KMS-11 (cell line): ENCODE results near the gene CCL25.

Experiments
- H2AFZ ChIP-seq: fragments of 200-600 bp; sonication (generic); 2 replicates; pipeline ENCODE4 v1.6.1; 2016; ENCODE audit warnings: antibody characterized with exemption, mixed run types, low read depth
- H3K27ac ChIP-seq: fragments of 200-600 bp; sonication (generic); 2 replicates; pipeline ENCODE4 v1.6.1; 2016; ENCODE audit warnings: mild to moderate bottlenecking, mixed run types
- H3K27me3 ChIP-seq: fragments of 200-600 bp; sonication (generic); 2 replicates; pipeline ENCODE4 v1.6.1; 2017; ENCODE audit warnings: mild to moderate bottlenecking, low read depth, mixed run types, moderate library complexity; ENCODE audit not compliant: insufficient read depth
- H3K36me3 ChIP-seq: fragments of 200-600 bp; sonication (generic); 2 replicates; pipeline ENCODE4 v1.6.1; 2017; ENCODE audit warnings: mild to moderate bottlenecking, mixed run types; ENCODE audit not compliant: insufficient read depth
- H3K4me1 ChIP-seq: fragments of 200-600 bp; sonication (generic); 2 replicates; pipeline ENCODE4 v1.6.1; 2016; ENCODE audit warnings: mild to moderate bottlenecking, low read depth, mixed run types; ENCODE audit not compliant: poor library complexity, severe bottlenecking
- H3K4me2 ChIP-seq: fragments of 200-600 bp; sonication (generic); 2 replicates; pipeline ENCODE4 v1.7.0; 2016; ENCODE audit warnings: mild to moderate bottlenecking, mixed run types
- H3K4me3 ChIP-seq: fragments of 200-600 bp; sonication (generic); IDR thresholded peaks from 2 replicates; pipeline ENCODE4 v1.6.1; 2017; ENCODE audit warnings: low read depth, low read length, mixed read lengths; ENCODE audit not compliant: insufficient read depth
- H3K79me2 ChIP-seq: fragments of 200-600 bp; sonication (generic); 2 replicates; pipeline ENCODE4 v1.6.1; 2016; ENCODE audit warnings: low read depth, mixed run types; ENCODE audit not compliant: insufficient read depth
- H3K9ac ChIP-seq: fragments of 200-600 bp; sonication (generic); 2 replicates; pipeline ENCODE4 v1.6.1; 2016; ENCODE audit warnings: mild to moderate bottlenecking, mixed run types
- H4K20me1 ChIP-seq: fragments of 200-600 bp; sonication (generic); 2 replicates; pipeline ENCODE4 v1.6.1; 2016; ENCODE audit warnings: mild to moderate bottlenecking, mixed run types; ENCODE audit not compliant: insufficient read depth
- TF ChIP-seq, protein P1 (sequence below): fragments of 200-600 bp; sonication (generic); conservative IDR thresholded peaks from 2 replicates; pipeline ENCODE4 v1.6.1; 2017; ENCODE audit warnings: low read depth, mild to moderate bottlenecking, antibody characterized with exemption, low read length, moderate library complexity, mixed read lengths

The CCL25 gene

DNA sequence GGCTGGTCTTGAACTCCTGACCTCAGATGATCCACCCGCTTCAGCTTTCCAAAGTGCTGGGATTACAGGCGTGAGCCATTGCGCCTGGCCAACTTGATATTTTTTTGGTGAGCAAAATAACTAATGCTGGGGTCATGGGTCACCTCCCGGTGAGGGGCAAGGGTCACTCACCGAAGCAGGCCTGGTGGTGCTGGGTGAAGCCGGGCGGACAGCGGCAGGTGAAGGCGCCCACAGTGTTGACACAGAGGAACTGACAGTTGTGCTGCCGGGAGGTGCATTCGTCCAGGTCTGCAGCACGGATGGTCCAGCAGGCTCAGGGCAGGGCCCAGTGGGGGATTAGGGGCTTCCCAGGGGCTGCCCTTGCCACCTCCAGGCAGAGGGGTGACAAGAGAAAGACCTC, 28.3 kb downstream of the CCL25 start:
- H3K9ac ChIP-seq: no peak overlapping the region
- H2AFZ ChIP-seq: no peak overlapping the region
- H3K4me3 ChIP-seq: no peak overlapping the region
- no peak overlapping the region for H3K4me2 ChIP-seq
- peaks cover 26% of the 10 kb centered on the region; the same call in 1 of the 2 replicates for H3K27me3 ChIP-seq
- H3K4me1 ChIP-seq: no peaks in the 10 kb centered on the region
- H4K20me1 ChIP-seq: no peaks in the 10 kb centered on the region
- TF ChIP-seq, protein P1, sequence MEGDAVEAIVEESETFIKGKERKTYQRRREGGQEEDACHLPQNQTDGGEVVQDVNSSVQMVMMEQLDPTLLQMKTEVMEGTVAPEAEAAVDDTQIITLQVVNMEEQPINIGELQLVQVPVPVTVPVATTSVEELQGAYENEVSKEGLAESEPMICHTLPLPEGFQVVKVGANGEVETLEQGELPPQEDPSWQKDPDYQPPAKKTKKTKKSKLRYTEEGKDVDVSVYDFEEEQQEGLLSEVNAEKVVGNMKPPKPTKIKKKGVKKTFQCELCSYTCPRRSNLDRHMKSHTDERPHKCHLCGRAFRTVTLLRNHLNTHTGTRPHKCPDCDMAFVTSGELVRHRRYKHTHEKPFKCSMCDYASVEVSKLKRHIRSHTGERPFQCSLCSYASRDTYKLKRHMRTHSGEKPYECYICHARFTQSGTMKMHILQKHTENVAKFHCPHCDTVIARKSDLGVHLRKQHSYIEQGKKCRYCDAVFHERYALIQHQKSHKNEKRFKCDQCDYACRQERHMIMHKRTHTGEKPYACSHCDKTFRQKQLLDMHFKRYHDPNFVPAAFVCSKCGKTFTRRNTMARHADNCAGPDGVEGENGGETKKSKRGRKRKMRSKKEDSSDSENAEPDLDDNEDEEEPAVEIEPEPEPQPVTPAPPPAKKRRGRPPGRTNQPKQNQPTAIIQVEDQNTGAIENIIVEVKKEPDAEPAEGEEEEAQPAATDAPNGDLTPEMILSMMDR: no peak
- H3K27ac ChIP-seq: no peak overlapping the region
- no peaks in the 10 kb centered on the region for H3K79me2 ChIP-seq
- no peaks in the 10 kb centered on the region for H3K36me3 ChIP-seq

GRCh38 chr19:8081569-8082550, 29.3 kb downstream of the CCL25 start:
- H2AFZ ChIP-seq: no peak overlapping the region
- TF ChIP-seq, protein P1: no peak
- H3K4me2 ChIP-seq: no peak overlapping the region

GRCh38 chr19:8083141-8083540, 30.6 kb downstream of the CCL25 start:
- TF ChIP-seq, protein P1: no peak
- Histone ChIP-seq H3K4me2 (no peak overlapping the region), H3K9ac (no peak overlapping the region), H3K27me3 (peaks cover 18% of the 10 kb centered on the region; the same call in 1 of the 2 replicates), H3K4me1 (no peaks in the 10 kb centered on the region), H3K27ac (no peak overlapping the region), H3K36me3 (no peaks in the 10 kb centered on the region), H4K20me1 (no peaks in the 10 kb centered on the region), H3K79me2 (no peaks in the 10 kb centered on the region), H2AFZ (no peak overlapping the region), H3K4me3 (no peak overlapping the region)

More at GRCh38 chr19:8081569-8082550, 29.3 kb downstream of the CCL25 start:
- Histone ChIP-seq H4K20me1 (no peaks in the 10 kb centered on the region), H3K27ac (no peak overlapping the region), H3K4me1 (no peaks in the 10 kb centered on the region), H3K79me2 (no peaks in the 10 kb centered on the region), H3K27me3 (peaks cover 24% of the 10 kb centered on the region; the same call in 1 of the 2 replicates), H3K4me3 (no peak overlapping the region), H3K36me3 (no peaks in the 10 kb centered on the region), H3K9ac (no peak overlapping the region)

GRCh38 chr19:8084152-8084551, 31.6 kb downstream of the CCL25 start:
- TF ChIP-seq, protein P1: no peak

More at GRCh38 chr19:8084152-8084551, 31.6 kb downstream of the CCL25 start:
- H3K9ac ChIP-seq: no peak overlapping the region
- H3K4me2 ChIP-seq: no peak overlapping the region
- no peak overlapping the region for H3K27ac ChIP-seq
- H2AFZ ChIP-seq: no peak overlapping the region
- no peaks in the 10 kb centered on the region for H4K20me1 ChIP-seq
- H3K79me2 ChIP-seq: no peaks in the 10 kb centered on the region
- peaks cover 8% of the 10 kb centered on the region; the same call in 1 of the 2 replicates for H3K27me3 ChIP-seq
- H3K36me3 ChIP-seq: no peaks in the 10 kb centered on the region
- H3K4me3 ChIP-seq: no peak overlapping the region
- no peaks in the 10 kb centered on the region for H3K4me1 ChIP-seq
